Measurements from ENCODE around the gene PAK1. TPM values are rescaled to one million over a fixed set of nuclear protein-coding genes. Genes with fewer than 3 reads are reported as not detected.

Gene PAK1
- total and polyA plus RNA-seq, 10 of the 15 experiments (the other 5 are each of a cell fraction or from before 2014, with no cell fraction given): 43.8 to 321 (median 110) TPM

DNA sequence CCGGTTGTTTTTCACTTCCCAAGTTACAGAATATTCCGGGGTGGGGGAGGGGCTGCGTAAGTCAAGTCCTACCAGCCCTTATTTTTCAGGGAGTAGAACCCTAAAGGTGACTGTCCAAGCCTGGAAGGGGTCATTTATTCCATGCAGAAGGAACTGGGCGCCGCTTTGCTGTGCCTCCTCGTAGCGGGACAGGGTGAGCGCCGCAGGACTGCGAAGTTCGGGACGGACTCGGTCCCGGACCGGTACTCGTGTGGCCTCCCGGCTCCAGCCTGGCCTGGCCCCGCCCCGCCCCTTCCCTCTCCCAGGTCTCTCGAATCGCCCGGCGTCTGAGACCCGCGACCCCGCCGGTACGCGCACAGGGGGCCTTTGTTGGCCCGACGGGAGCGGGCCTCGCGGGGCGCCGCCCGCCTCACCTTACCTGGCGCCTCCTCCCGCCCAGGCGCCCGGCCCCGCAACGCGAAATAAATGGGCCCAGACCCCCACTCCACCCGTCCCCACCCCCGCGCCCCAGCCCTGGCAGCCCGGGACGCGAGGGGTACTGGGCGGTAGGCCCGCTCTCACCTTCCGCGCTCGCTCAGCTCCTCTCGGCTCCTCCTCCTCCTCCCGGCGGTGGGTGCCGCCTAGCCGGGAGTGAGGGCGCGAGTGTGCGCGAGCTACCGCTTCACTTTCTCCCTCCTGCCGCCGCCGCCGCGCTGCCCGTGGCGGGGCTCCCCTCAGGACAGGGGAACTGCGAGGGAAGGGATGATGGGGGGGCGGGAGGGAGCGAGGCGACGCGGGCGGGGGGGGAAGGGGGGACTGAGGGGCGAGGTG lies 698 bp downstream of the PAK1 start (continued):
- TF ChIP-seq BMI1 (IDR thresholded peaks at IDR 0.05; ENCODE audit: borderline replicate concordance) (no peak), RB1 (IDR thresholded peaks at IDR 0.05; ENCODE audit: borderline replicate concordance) (no peak), TCF3 (IDR thresholded peaks at IDR 0.05; ENCODE audit: borderline replicate concordance, insufficient read depth, low read depth, low read length) (no peak), CREB1 (IDR thresholded peaks at IDR 0.05; ENCODE audit: low read depth) (no peak), SMAD1 (IDR thresholded peaks at IDR 0.05; ENCODE audit: low read depth, partially characterized antibody) (no peak), SRF (IDR thresholded peaks at IDR 0.05; ENCODE audit: low read depth in 2 of 2, low read length in 2 of 2) (no peak), CEBPB (IDR thresholded peaks at IDR 0.05; ENCODE audit: borderline replicate concordance in 1 of 2, low read depth in 2 of 2, low read length in 2 of 2) (no peak)
- TF ChIP-seq, protein P1, sequence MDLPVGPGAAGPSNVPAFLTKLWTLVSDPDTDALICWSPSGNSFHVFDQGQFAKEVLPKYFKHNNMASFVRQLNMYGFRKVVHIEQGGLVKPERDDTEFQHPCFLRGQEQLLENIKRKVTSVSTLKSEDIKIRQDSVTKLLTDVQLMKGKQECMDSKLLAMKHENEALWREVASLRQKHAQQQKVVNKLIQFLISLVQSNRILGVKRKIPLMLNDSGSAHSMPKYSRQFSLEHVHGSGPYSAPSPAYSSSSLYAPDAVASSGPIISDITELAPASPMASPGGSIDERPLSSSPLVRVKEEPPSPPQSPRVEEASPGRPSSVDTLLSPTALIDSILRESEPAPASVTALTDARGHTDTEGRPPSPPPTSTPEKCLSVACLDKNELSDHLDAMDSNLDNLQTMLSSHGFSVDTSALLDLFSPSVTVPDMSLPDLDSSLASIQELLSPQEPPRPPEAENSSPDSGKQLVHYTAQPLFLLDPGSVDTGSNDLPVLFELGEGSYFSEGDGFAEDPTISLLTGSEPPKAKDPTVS (IDR thresholded peaks at IDR 0.05; ENCODE audit: low read depth, low read length): no peak
- TF ChIP-seq, protein P2, sequence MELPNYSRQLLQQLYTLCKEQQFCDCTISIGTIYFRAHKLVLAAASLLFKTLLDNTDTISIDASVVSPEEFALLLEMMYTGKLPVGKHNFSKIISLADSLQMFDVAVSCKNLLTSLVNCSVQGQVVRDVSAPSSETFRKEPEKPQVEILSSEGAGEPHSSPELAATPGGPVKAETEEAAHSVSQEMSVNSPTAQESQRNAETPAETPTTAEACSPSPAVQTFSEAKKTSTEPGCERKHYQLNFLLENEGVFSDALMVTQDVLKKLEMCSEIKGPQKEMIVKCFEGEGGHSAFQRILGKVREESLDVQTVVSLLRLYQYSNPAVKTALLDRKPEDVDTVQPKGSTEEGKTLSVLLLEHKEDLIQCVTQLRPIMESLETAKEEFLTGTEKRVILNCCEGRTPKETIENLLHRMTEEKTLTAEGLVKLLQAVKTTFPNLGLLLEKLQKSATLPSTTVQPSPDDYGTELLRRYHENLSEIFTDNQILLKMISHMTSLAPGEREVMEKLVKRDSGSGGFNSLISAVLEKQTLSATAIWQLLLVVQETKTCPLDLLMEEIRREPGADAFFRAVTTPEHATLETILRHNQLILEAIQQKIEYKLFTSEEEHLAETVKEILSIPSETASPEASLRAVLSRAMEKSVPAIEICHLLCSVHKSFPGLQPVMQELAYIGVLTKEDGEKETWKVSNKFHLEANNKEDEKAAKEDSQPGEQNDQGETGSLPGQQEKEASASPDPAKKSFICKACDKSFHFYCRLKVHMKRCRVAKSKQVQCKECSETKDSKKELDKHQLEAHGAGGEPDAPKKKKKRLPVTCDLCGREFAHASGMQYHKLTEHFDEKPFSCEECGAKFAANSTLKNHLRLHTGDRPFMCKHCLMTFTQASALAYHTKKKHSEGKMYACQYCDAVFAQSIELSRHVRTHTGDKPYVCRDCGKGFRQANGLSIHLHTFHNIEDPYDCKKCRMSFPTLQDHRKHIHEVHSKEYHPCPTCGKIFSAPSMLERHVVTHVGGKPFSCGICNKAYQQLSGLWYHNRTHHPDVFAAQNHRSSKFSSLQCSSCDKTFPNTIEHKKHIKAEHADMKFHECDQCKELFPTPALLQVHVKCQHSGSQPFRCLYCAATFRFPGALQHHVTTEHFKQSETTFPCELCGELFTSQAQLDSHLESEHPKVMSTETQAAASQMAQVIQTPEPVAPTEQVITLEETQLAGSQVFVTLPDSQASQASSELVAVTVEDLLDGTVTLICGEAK (IDR thresholded peaks at IDR 0.05; ENCODE audit: borderline replicate concordance): no peak
- TF ChIP-seq, protein P3, sequence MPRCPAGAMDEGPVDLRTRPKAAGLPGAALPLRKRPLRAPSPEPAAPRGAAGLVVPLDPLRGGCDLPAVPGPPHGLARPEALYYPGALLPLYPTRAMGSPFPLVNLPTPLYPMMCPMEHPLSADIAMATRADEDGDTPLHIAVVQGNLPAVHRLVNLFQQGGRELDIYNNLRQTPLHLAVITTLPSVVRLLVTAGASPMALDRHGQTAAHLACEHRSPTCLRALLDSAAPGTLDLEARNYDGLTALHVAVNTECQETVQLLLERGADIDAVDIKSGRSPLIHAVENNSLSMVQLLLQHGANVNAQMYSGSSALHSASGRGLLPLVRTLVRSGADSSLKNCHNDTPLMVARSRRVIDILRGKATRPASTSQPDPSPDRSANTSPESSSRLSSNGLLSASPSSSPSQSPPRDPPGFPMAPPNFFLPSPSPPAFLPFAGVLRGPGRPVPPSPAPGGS (IDR thresholded peaks at IDR 0.05; ENCODE audit: borderline replicate concordance, insufficient read depth, low read depth, low read length, poor library complexity, severe bottlenecking): no peak

All from GM12878 (cell line).